Ishikawa (cell line): ENCODE measurements around the gene NXN.

Source experiments
- CEBPB ChIP-seq: IDR thresholded peaks from 2 replicates; pipeline ENCODE4 v1.6.1; 2012
- CREB1 ChIP-seq: IDR thresholded peaks from 2 replicates; pipeline ENCODE4 v1.6.1; 2012; ENCODE audit warnings: low read depth
- EGR1 ChIP-seq: IDR thresholded peaks from 2 replicates; pipeline ENCODE4 v1.6.1; 2012
- EP300 ChIP-seq: IDR thresholded peaks from 2 replicates; pipeline ENCODE4 v1.6.1; 2012; ENCODE audit warnings: borderline replicate concordance
- FOXM1 ChIP-seq: IDR thresholded peaks from 2 replicates; pipeline ENCODE4 v1.6.1; 2012; ENCODE audit warnings: low read depth, borderline replicate concordance
- NFIC ChIP-seq: IDR thresholded peaks from 2 replicates; pipeline ENCODE4 v1.6.1; 2012
- RAD21 ChIP-seq: IDR thresholded peaks from 2 replicates; pipeline ENCODE4 v1.6.1; 2012; ENCODE audit warnings: low read depth
- REST ChIP-seq: IDR thresholded peaks from 2 replicates; pipeline ENCODE4 v1.6.1; 2012; ENCODE audit warnings: low read depth, mild to moderate bottlenecking
- TAF1 ChIP-seq: IDR thresholded peaks from 2 replicates; pipeline ENCODE4 v1.6.1; 2012; ENCODE audit warnings: low read depth, mild to moderate bottlenecking
- TCF12 ChIP-seq: IDR thresholded peaks from 2 replicates; pipeline ENCODE4 v1.6.1; 2012; ENCODE audit warnings: low read depth
- TEAD4 ChIP-seq: IDR thresholded peaks from 2 replicates; pipeline ENCODE4 v1.6.1; 2012
- YY1 ChIP-seq: IDR thresholded peaks from 2 replicates; pipeline ENCODE4 v1.6.1; 2012; ENCODE audit warnings: low read depth
- ZBTB7A ChIP-seq: IDR thresholded peaks from 2 replicates; pipeline ENCODE4 v1.6.1; 2012; ENCODE audit warnings: low read depth
- TF ChIP-seq, protein P1 (sequence below): IDR thresholded peaks from 2 replicates; pipeline ENCODE4 v1.6.1; 2012
- TF ChIP-seq, protein P2 (sequence below): IDR thresholded peaks from 2 replicates; pipeline ENCODE4 v1.6.1; 2012

The NXN gene

DNA sequence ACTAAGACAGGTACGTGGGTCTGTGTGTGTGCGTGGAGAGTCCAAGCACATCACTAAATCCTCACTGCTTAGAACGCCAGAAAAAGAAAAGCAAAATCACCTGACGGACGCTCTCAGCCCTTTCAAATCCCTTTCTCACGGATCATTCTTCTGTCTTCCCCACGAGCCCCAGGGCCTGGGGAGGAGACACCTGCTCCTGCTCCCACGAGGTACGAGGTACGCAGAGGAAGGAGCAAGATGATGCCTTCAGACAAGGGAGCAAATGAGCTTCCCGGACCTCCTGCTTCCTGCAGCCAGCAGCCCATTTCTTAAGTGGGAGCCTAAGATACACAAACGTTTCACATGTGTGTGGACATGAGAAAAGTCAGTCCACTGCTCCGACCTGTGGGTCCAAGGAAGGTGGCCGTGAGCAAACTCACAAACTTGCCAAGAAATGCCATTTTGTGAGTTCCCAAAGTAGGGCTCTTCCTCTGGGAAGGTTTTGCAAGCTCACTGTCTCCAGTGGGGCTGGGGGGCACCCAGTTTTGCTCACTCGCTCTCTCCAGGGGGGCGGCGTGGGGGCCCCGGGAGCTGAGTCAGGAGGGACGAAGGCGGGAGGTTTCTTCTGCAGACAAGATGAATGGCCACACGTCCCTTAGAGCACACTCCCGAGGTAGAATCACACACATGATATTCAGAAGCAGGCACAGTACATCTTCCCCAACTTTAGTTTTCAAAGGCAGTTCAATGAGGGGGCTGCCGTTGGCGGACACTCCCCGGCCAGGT, 129.3 kb downstream of the NXN start:
- TF ChIP-seq TAF1 = no peak
- TF ChIP-seq CREB1 = no peak
- no peak for TF ChIP-seq EP300
- TF ChIP-seq NFIC = no peak
- no peak for TF ChIP-seq RAD21
- no peak for TF ChIP-seq REST
- TF ChIP-seq FOXM1 = no peak
- TF ChIP-seq, protein P1, sequence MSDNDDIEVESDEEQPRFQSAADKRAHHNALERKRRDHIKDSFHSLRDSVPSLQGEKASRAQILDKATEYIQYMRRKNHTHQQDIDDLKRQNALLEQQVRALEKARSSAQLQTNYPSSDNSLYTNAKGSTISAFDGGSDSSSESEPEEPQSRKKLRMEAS = no peak
- TF ChIP-seq TCF12 = no peak
- no peak for TF ChIP-seq YY1
- no peak for TF ChIP-seq TEAD4
- TF ChIP-seq, protein P2, sequence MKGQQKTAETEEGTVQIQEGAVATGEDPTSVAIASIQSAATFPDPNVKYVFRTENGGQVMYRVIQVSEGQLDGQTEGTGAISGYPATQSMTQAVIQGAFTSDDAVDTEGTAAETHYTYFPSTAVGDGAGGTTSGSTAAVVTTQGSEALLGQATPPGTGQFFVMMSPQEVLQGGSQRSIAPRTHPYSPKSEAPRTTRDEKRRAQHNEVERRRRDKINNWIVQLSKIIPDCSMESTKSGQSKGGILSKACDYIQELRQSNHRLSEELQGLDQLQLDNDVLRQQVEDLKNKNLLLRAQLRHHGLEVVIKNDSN = no peak
- TF ChIP-seq EGR1 = no peak
- TF ChIP-seq ZBTB7A = no peak
- TF ChIP-seq CEBPB = no peak

DNA sequence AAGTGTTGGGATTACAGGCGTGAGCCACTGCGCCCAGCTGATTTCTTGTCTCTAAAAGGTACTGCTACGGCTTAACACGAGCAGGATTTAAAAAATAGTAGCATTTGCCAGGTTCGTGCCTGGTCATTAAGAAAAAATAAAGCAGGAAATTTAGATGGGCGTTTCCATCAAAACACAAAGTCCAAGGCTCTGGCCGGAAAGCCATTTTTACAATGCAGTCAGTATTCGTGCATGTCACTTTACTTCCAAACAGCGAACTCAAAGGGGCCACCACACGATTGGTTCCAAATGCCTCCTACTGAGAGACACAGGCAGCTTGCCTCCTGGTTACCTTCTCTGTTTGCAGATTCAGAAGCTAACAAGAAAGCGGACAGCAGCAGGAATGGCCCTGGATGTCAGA, 131.2 kb downstream of the NXN start:
- TF ChIP-seq TAF1 (no peak), CREB1 (no peak), NFIC (no peak), TEAD4 (no peak), REST (no peak), TCF12 (no peak), CEBPB (no peak), FOXM1 (no peak), EP300 (no peak), EGR1 (no peak), ZBTB7A (no peak), RAD21 (no peak), YY1 (no peak)
- TF ChIP-seq, protein P1 = no peak
- TF ChIP-seq, protein P2 = no peak

GRCh38 chr17:846901-847843, 132.4 kb downstream of the NXN start:
- no peak for TF ChIP-seq TCF12
- TF ChIP-seq TAF1 = no peak
- TF ChIP-seq EP300 = no peak
- no peak for TF ChIP-seq RAD21
- TF ChIP-seq FOXM1 = no peak
- no peak for TF ChIP-seq CEBPB
- no peak for TF ChIP-seq ZBTB7A
- TF ChIP-seq CREB1 = no peak
- no peak for TF ChIP-seq NFIC

- TF ChIP-seq FOXM1 = no peak
- no peak for TF ChIP-seq TAF1
- TF ChIP-seq EP300 = no peak
- no peak for TF ChIP-seq TCF12
- no peak for TF ChIP-seq RAD21
- TF ChIP-seq, protein P1 = no peak
- TF ChIP-seq REST = no peak
Observed at GRCh38 chr17:841313-841712, 138.3 kb downstream of the NXN start.
